Measurements from ENCODE around the gene FBXO45. TPM values are rescaled to one million over a fixed set of nuclear protein-coding genes. Genes with fewer than 3 reads are reported as not detected.
"Not testable (repeated sequence)": the region's sequence is repeated elsewhere in the genome, so short reads cannot be mapped to it uniquely, and the experiment has no call there.

FBXO45 gene
- total RNA-seq, 1 donor from 2014 or later, result 11.5 TPM

DNA sequence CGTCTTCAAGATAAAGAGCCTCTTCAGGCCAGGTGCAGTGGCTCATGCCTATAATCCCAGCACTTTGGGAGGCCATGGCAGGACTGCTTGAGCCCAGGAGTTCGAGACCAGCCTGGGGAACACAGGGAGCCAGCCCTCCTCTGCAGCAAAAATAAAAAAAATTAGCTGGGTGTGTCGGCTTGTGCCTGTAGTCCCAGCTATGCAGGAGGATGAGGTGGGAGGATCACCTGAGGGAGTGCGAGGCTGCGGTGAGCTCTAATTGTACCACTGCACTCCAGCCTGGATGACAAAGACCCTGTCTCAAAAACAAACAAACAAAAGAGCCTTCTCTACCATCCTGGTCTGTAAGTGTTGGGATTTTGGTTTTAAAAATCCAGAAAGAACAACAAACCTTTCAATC, 11.2 kb upstream of the FBXO45 start:
- no peak for DNase-seq (ENCODE audit: low read depth in 2 of 2)

DNA sequence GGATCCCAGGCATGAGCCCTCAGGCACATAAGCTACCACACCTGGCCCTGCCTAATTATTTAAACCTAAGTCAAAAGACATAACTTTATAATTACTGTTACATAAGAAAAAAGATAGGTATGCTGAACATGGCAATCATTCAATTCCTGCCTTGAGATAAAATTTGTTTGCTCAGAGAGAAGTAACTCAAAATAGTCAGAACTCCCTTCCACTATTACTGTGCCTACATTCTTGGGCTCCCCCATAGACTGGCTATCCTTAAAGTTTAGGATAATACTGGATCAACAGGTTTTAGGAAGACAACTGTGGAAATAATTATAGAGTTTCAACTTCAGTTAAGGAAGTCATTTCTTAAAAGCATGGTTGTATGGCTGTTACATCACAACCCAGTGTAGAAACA, 10.0 kb upstream of the FBXO45 start:
- no peak for DNase-seq (ENCODE audit: low read depth in 2 of 2)

DNA sequence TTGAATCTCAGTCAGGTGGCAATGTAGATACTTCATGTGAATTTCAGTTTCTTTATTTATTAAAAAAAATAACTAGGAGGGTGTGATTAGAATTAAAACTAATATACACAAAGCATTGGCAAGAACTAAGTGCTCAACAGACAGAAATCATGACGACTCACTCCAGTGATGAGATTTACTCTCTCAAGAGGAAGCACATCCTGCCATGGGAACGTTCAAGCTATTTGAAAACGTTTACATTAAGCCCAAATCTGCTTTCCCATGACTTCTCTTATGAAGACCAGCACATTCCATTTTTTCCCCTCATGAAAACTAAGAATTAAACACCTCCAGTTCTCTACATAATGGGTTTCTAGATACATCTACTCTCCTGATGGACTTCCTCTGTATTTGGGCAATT, 8.6 kb upstream of the FBXO45 start:
- DNase-seq (ENCODE audit: low read depth in 2 of 2), result no peak

DNA sequence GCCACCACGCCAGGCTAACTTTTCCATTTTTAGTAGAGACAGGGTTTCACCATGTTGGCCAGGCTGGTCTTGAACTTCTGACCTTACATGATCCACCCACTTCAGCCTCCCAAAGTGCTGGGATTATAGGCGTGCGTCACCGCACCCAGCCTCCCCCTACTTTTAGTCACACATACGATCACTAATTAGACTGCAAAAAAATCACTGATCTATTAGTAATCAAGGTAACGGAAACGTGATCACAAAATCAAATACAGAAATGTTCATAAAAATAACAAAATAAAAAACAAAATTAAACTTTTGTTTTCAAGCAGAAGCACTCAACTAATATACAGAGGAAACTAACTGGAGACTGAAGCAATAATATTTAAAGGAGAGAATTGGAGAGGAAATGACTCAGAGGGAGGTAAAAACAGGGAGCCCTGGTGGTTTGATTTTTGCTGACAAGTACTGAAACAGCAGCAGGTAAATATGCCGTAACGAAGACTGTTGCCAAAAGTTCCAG, 4.7 kb upstream of the FBXO45 start:
- peak; percentile 56 to 82 for DNase-seq (ENCODE audit: low read depth in 2 of 2)

DNA sequence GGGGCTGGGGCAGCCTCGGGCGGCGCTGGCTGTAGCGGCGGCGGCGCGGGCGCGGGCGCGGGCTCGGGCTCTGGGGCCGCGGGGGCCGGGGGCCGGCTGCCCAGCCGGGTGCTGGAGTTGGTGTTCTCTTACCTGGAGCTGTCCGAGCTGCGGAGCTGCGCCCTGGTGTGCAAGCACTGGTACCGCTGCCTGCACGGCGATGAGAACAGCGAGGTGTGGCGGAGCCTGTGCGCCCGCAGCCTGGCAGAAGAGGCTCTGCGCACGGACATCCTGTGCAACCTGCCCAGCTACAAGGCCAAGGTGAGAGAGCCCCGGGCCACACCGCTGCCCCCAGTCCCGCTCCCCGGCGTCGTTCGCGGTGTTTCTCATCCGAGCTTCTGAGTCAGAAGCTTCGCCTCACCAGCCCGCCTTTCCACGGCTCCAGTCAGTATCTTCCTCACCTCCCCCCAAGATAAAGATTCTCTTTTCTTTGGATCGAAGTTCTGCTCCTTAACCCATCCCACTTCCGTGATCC, 600 bp downstream of the FBXO45 start:
- DNase-seq (ENCODE audit: low read depth in 2 of 2), result peak; percentile 48 to 63

DNA sequence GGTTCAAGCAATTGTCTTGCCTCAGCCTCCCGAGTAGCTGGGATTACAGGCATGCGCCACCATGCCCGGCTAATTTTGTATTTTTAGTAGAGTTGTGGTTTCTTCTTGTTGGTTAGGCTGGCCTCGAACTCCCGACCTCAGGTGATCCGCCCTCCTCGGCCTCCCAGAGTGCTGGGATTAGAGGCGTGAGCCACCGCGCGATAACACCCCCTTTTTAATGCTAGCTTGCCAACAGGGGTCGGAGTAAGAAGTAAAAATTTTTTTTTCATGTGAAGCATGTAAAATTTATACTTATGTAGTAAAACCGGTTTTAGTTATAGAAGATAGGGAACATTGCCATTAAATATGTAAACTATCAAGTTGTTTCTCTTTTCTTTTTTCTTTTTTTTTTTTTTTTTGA, 1.9 kb downstream of the FBXO45 start:
- DNase-seq (ENCODE audit: low read depth in 2 of 2), result not testable (repeated sequence)

DNA sequence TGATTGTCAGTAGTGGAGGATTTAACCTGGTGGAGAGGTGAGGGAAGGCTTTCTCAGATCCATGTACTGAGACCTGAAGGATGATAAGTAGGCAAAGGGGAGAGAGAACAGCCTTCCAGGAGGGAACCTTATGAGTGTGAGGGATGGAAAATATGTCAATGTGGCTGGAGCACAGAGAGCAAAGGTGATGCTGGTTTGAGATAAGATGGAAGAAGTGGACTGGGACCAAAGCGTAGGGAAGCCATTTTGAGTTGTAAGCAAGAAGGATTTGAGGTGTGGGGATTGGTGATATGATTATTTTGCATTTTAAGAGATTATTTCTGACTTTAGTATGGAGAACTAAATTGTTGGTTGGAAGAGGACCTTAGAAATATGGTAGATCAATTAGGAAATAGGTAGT, 3.9 kb downstream of the FBXO45 start:
- no peak for DNase-seq (ENCODE audit: low read depth in 2 of 2)

DNA sequence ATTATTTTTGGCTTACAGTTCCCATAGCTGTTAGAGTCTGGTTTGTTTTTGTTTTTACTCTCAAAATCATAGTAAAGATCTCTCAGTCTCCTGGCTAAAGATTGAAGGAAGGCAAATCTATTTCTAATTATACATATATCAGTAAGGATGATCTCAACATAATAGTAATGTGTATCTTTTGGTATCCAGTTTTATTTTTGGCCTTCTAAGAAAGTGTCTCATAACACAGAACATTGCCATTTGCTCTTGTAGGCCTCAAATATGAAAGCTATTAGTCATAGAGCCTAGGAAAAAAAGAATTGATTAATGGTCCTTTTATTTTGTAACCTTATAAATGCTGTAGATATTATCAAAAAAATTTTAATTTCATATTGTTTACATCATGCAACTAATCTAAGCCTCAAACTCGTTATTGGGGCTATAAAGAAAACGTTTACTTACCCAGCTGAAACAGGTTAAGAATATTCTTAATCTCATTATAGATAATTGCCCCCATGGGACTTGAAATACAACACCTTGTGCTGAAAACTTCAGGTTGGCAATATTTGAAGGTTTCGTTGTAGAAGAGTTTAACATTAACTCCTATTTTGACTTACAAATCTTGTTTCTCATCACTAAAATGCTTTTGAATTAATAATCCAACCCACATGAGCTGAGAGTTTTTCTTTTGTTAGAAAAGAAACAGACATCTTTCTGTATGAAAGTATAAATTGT, 16.7 kb downstream of the FBXO45 start:
- no peak for DNase-seq (ENCODE audit: low read depth in 2 of 2)

DNA sequence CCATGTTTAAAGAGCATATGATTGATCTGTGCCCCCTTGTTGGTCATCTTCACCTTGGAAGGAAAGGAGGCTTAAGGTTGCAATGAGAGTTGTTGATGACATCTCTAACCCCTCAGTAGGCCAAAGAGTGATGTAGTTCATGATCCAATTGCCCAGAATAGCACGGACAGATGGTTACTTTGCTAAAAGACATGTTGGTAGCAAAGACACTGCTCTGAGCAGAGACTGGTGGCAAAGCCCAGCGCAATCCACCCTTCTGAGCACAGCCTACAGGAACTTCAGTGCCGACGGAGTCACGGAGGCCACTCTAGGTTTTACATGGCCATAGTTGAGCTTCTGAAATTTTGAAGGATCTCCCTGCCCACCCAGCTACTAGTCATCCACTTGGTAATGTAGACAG, 21.8 kb downstream of the FBXO45 start:
- no peak for DNase-seq (ENCODE audit: low read depth in 2 of 2)

DNA sequence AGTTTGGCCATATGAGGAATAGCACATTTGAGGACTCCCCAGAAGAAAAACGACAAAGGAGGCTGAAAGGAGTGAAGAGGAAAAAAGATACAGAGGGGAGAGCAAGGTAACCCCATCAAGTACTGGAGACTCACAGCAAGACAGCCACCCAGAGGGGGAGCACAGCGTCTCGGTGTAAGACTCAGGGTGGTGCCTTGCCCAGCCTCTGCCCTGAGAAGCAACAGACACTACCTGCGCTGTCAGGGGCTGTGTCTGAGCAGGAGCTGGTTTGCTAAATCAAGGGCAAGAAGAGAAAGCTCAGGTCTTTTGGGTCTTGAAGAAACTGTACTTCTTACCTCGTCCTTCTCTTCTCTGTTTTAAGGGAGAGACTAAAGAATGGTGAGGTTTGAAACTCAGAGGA, 27.9 kb downstream of the FBXO45 start:
- DNase-seq (ENCODE audit: low read depth in 2 of 2), result no peak

DNA sequence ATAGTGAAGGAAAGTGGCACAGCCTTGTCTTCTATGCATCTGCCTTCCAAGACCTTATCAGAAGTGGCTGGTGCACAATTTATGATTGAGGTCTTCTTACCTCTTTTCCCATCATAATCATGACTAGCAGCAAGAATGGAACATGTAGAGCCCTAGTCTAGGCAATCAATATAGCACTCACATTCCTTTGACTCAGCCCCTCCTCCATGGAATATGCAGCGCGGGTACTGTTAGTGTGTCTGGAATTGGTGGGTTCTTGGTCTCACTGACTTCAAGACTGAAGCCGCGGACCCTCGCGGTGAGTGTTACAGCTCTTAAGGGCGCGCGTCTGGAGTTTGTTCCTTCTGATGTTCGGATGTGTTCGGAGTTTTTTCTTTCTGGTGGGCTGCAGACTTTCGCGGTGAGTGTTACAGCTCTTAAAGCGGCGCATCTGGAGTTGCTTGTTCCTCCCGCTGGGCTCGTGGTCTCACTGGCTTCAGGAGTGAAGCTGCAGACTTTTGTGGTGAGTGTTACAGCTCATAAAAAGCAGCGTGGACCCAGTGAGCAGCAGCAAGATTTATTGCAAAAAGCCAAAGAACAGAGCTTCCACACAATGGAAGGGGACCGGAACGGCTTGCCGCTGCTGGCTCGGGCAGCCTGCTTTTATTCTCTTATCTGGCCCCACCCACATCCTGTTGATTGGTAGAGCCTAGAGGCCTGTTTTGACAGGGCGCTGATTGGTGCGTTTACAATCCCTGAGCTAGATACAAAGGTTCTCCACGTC, 29.7 kb downstream of the FBXO45 start:
- not testable (repeated sequence) for DNase-seq (ENCODE audit: low read depth in 2 of 2)

DNA sequence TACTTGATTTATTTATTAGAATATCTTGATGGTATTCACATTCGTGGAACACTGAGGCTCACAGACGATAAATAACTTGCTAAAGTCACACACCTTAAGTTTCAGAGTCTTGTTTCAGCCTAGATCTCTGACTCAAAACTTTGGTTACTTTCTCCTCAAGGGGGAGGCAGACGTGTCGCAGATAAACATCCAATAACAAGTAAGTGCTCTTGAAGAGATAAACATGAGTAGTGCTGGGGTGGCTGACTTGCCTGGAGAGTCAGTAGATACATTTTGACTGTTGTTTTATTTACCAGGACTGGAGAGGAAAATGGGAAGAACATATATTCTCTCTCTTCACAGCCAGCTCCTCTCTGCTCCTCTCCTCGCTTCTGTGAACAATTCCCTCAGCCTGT, 31.3 kb downstream of the FBXO45 start:
- DNase-seq (ENCODE audit: low read depth in 2 of 2), result no peak

DNA sequence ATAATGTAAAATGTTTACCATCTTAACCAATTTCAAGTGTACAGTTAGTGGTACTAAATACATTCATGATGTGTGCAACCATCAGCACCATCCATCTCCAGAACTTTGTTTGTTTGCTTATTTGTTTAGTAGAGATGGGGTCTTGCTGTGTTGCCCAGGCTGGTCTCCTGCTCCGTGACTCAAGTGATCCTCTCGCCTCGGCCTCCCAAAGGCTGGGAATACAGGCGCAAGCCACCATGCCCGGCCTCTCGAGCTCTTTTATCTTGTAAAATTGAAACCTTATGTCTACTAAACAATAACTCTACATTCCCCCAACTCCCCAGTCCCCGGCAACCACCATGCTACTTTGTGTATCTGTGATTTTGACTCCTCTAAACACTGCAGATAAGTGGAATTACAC, 31.9 kb downstream of the FBXO45 start:
- DNase-seq (ENCODE audit: low read depth in 2 of 2), result no peak

DNA sequence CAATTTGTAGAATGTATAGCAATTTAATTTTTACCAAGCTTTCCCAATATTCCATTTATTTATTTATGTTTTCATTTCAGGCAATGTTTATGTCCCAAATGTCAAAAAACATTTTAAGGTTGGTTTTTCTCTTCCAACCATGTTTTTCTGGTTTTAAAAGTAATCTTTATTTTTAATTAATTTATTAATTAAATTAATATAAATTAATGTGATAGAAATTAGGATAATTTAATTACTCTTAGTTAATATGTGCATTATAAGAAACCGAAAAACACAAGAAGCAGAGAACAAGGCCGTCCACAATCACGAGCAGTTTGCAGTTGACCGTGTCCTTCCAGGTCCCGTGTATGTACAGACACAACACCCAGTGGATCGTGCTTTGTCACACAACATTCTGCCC, 34.2 kb downstream of the FBXO45 start:
- DNase-seq (ENCODE audit: low read depth in 2 of 2), result no peak

DNA sequence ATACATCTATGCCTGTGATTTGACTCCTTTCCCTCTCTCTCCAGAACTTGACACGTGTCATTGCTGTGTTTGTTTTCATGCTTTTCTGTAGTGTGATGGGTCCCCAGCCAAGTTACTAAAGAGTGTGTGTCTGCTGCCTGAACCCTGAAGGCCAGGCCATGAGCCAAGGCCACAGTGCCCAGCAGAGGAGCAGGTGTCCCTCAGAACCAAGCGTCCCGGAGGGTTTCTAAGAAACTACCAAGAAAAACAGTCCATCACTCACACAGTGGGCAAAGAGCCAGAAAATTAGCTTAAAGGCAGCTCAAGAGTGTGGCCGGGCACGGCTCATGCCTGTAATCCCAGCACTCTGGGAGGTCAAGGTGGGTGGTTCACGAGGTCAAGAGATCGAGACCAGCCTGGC, 35.2 kb downstream of the FBXO45 start:
- DNase-seq (ENCODE audit: low read depth in 2 of 2), result peak in 1 of 2 donors; percentile 3

DNA sequence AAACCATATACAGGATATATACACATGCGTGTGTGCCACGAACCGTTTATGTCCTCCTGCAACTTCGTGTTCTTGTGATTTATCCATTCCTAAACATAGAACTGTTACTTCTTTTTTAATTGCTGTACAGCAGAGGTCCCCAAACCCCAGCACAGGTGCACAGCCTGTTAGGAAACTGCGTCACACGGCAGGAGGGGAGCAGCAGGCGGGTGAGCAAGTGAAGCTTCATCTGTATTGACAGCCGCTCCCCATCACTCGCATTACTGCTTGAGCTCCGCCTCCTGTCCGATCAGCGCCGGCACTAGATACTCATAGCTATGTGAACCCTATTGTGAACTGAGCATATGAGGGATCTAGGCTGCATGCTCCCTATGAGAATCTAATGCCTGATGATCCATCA, 36.1 kb downstream of the FBXO45 start:
- no peak for DNase-seq (ENCODE audit: low read depth in 2 of 2)

DNA sequence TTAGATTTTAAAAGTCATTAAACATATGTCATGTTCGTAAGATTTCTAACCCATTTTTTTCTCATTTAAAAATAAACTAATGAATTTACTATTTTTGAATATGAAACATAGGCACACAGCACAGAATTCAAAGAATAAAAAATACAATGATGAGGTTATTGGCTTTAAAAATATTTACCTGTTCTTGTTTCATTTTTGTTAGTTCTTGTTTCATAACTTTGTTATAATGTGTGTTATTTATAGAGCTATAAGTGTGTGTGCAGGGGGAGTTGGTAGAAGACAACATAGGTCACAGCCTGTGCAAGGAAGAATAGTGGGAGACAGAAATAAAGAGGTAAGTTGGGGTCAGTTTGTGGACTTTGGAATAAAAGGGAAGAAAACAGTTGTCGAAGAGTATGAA, 40.2 kb downstream of the FBXO45 start:
- DNase-seq (ENCODE audit: low read depth in 2 of 2), result no peak

DNA sequence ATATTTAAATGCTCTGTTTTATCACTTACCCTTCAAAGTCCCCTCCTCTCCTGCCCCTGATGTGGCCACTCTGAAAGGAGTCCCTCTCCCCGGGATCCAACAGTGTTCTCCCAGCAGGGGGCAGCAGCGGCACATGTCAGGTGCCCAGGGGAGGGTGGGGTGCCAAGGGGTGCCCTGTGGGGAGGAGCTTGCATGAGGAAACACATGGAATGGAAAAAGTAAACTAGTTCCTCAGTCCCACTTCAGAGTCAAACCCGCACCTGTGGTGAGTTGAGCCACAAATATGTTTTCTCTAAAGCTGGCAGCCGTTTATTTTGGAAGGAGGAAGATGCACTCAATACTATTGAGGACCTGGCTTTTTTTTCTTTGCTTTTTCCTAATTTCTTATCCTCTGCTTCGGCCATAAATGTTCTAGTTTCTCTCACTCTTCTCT, 40.9 kb downstream of the FBXO45 start:
- DNase-seq (ENCODE audit: low read depth in 2 of 2), result peak; percentile 80 to 90

DNA sequence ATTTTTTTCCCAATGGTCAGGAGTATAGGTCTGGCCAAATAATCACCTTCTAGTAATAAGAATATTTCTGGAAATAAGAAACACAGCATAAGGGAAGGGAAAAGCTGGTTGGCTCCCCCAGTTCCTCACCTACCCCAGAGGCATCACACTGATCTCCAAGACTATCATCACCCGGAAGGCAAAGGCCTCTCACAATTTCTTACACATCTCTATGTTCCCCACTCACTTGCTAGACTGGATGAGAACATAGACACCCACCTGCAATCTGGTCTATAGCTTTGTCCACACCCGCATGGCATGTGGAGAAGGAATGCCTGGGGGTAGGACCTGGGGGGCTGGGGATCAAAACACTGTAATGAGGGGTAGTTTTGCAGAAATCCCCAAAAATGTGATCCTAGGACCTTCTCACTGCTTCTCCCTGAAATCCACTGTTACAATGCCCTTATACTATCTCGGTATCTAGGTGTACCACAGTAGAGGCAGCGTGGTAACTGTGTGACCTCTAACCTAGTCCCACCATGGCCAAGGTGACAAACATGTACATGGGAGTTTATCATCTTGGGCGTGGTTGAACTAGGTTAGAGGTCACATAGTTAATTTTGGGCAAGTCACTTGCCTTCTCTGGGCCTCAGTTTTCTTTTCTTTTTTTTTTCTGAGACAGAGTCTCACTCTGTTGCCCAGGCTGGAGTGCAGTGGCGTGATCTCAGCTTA, 41.5 kb downstream of the FBXO45 start:
- no peak for DNase-seq (ENCODE audit: low read depth in 2 of 2)

DNA sequence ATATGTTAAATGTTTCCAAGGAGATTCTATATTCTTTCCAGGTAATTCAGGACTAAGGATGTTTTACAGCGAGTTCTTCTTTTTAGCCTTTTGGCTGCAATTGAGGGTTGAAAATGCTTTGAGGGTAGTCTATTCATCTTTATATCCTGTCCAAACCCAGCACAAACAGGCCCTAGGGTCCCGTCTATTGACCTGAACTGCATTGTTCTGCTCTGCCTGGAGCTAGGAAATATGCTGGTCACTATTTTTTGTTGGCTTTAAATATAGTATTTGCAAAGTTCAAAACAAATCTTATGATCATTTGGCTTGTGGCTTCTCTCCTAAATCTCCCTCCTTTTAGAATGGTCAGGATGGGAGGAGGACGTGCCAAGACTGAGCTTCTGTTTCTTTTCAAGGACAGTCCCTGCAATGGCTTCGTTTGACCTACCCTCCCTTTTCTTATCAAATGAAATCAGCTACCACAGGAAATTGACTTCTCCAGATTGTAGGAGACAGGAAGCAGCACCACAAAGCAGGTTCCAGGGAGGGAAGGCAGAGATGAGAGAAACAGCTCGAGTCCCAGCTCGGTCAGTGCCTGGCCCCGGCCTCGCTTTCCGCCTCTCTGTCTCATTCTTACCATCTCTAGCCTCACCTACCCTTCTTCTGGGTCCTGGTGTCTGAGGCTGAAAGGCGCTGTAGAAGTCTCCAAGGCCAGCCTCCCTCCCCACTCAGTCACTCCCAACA, 43.5 kb downstream of the FBXO45 start:
- peak; percentile 55 to 83 for DNase-seq (ENCODE audit: low read depth in 2 of 2)

DNA sequence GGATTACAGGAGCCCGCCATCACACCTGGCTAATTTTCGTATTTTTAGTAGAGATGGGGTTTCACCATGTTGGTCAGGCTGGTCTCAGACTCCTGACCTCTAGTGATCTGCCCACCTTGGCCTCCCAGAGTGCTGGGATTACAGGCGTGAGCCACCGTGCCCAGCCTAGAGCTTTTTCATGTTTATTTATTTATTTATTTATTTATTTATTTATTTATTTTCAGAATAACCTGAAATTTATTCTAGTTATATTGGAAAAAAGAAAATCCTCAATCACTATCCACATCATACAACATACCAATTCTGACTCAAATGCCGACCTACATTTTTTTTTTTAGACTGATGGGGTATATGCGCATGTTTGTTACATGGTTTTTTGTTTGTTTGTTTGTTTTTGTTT, 46.8 kb downstream of the FBXO45 start:
- not testable (repeated sequence) for DNase-seq (ENCODE audit: low read depth in 2 of 2)
